BE2C (cell line): ENCODE results near the gene CNTRL.

Source experiments
- DNase-seq: peaks from one replicate; pipeline ENCODE4 v3.0.0-alpha.2; 2020
- H3K27me3 ChIP-seq: fragments of 250-450 bp; sonication (Bioruptor Pico); 2 replicates; pipeline ENCODE4 v1.5.1; 2020; ENCODE audit warnings: mild to moderate bottlenecking
- H3K36me3 ChIP-seq: fragments of 250-450 bp; sonication (Bioruptor Pico); 2 replicates; pipeline ENCODE4 v1.5.1; 2020; ENCODE audit warnings: mild to moderate bottlenecking
- H3K4me1 ChIP-seq: fragments of 250-450 bp; sonication (Bioruptor Pico); 2 replicates; pipeline ENCODE4 v1.5.1; 2020
- H3K4me3 ChIP-seq: 2 replicates; pipeline ENCODE4 v1.5.1; 2011; ENCODE audit warnings: low read depth, low read length
- H3K9me3 ChIP-seq: fragments of 250-450 bp; sonication (Bioruptor Pico); 2 replicates; pipeline ENCODE4 v1.5.1; 2020
- TF ChIP-seq, protein P1 (sequence below): IDR thresholded peaks from 2 replicates; pipeline ENCODE4 v1.5.1; 2012; ENCODE audit warnings: mild to moderate bottlenecking, low read depth, low read length

The CNTRL gene

DNA sequence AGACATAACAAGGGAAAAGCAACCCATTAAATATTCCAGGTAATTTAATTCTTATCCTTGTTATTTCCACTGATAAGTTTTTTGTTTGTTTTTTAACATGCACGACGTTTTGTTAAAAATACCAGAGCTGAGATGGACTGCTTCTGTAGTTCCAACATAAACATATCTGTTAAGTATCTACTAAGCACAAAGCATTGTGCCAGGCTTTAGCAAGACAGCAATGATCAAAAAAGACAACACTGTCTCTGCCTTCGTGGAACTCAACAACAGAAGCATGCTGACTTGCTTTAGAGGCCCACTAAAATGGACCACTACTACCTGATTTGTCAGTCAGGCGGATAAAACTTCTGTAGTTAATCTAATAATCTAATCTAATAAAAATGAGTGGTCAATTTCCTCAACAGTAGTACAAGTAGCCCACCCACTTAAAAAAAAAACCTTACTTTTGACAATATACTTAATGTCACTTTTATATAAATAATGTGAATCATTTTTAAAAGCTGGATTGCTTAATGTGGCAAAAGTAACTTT is 123.8 kb downstream of the CNTRL start:
- Histone ChIP-seq H3K4me3 (peak overlapping the region; percentile 86), H3K4me1 (peaks cover 7% of the 10 kb centered on the region), H3K36me3 (peaks cover 5% of the 10 kb centered on the region; the same call in 1 of the 2 replicates), H3K27me3 (no peaks in the 10 kb centered on the region), H3K9me3 (no peaks in the 10 kb centered on the region)
- TF ChIP-seq, protein P1, sequence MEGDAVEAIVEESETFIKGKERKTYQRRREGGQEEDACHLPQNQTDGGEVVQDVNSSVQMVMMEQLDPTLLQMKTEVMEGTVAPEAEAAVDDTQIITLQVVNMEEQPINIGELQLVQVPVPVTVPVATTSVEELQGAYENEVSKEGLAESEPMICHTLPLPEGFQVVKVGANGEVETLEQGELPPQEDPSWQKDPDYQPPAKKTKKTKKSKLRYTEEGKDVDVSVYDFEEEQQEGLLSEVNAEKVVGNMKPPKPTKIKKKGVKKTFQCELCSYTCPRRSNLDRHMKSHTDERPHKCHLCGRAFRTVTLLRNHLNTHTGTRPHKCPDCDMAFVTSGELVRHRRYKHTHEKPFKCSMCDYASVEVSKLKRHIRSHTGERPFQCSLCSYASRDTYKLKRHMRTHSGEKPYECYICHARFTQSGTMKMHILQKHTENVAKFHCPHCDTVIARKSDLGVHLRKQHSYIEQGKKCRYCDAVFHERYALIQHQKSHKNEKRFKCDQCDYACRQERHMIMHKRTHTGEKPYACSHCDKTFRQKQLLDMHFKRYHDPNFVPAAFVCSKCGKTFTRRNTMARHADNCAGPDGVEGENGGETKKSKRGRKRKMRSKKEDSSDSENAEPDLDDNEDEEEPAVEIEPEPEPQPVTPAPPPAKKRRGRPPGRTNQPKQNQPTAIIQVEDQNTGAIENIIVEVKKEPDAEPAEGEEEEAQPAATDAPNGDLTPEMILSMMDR = no peak
- no peak for DNase-seq

GRCh38 chr9:121199921-121200320 is 125.2 kb downstream of the CNTRL start:
- peak overlapping the region; percentile 86 for H3K4me3 ChIP-seq
- DNase-seq = no peak
- H3K9me3 ChIP-seq = no peaks in the 10 kb centered on the region
- peaks cover 7% of the 10 kb centered on the region for H3K4me1 ChIP-seq
- TF ChIP-seq, protein P1 = no peak
- no peaks in the 10 kb centered on the region for H3K27me3 ChIP-seq
- H3K36me3 ChIP-seq = peaks cover 5% of the 10 kb centered on the region; the same call in 1 of the 2 replicates

- H3K27me3 ChIP-seq = no peaks in the 10 kb centered on the region
- H3K4me1 ChIP-seq = peaks cover 7% of the 10 kb centered on the region
- peaks cover 5% of the 10 kb centered on the region; the same call in 1 of the 2 replicates for H3K36me3 ChIP-seq
- H3K9me3 ChIP-seq = no peaks in the 10 kb centered on the region
- TF ChIP-seq, protein P1 = no peak
- DNase-seq = no peak
- peak overlapping the region; percentile 86 for H3K4me3 ChIP-seq
These were observed 125.6 kb downstream of the CNTRL start for GRCh38 chr9:121200356-121200755.

DNA sequence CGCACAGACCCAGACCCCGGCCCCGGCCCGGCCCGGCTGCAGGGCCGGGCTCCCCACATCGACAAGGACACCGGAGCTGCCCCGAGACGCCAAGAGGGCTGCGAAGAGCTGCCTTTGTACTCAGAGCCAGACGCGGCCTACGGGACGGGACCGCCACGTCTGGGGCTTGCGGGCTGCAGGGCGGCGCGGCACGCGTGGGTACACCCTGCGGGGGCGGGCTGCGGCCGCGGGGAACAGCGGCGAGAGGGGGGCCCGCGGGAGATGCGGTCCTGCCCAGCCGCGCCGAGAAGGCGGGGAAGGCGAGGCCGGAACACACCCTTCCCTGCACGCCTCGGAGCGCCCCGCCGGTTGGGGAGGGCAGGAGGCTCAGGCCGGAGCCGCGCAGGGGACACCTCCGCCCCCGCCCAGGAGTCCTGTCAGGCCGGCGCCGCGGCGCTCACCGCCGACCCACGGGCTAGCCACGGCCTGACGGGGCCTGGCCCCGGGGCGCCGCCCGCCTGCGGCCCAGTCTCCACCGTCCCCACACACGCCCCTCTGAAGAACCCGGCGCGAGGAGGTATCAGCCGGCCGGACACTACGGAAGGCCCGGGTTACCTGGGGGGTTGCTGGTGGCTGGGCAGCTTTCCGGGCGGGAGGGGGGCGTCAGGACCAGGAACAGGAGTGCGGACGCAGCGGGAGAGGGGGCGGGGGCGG is 126.4 kb downstream of the CNTRL start:
- no peaks in the 10 kb centered on the region for H3K27me3 ChIP-seq
- peak overlapping the region; percentile 86 for H3K4me3 ChIP-seq
- TF ChIP-seq, protein P1 = no peak
- no peaks in the 10 kb centered on the region for H3K9me3 ChIP-seq
- peaks cover 7% of the 10 kb centered on the region for H3K4me1 ChIP-seq
- DNase-seq = peak; percentile 53
- H3K36me3 ChIP-seq = peaks cover 5% of the 10 kb centered on the region; the same call in 1 of the 2 replicates

DNA sequence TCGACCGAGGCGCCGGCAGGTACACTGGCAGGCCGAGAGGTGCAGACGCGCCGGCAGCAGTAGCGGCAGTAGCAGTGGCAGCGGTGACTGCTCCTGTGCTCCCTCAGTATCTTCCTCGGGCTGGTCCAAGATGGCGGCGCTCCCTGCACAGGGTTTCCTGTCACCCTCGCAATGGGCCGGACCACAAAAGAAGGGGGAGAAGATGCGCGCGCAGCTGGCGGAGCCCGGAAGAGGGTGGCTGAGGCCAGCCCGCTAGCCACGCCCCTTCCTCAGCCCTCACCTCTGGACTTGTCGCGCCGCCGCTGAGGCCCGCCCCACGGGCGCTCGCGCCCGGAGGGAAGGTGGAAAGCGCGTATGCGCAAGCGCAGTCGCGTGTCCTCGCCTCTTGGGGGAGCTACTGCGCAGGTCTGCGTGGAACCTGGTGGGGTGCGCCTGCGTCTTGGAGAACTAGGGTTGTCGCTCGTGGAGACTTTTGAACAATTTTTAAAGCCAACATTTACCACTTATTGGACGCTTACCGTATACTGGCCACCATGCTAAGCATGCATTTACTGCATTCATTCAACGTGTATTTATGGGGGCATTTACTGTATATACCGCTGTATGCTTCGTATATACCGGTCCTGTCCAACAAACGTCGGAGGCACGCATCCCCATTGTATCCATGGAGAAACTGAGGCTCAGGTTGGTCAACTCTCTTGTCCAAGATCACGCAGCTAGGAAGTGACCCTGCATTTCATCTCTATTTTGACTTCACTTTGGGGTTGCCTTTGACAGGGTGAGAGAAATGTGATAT is 127.2 kb downstream of the CNTRL start, which contains the start of gene RAB14:
TSS of gene RAB14 (minus strand) at position 132 of the 796 bp plus-strand sequence. CDS start 8,457 bp downstream, outside the sequence.
- Histone ChIP-seq H3K4me3 (peak within 1 kb of the TSS; percentile 86), H3K9me3 (no peaks in the 10 kb centered on the region), H3K27me3 (no peaks in the 10 kb centered on the region), H3K4me1 (no peaks in the 10 kb centered on the region; the same call in 1 of the 2 replicates), H3K36me3 (peaks cover 5% of the 10 kb centered on the region; the same call in 1 of the 2 replicates)
- TF ChIP-seq, protein P1 = peak; percentile 60
- DNase-seq = peak; percentile 100
